CD14-positive monocyte (primary cell): ENCODE measurements around the gene SLC9A9. TPM values are rescaled to one million over a fixed set of nuclear protein-coding genes. Genes with fewer than 3 reads are reported as not detected.

ENCODE experiments used
- DNase-seq, 3 donors: peaks; one replicate each; pipeline ENCODE4 v3.0.0-alpha.2; 2011 to 2022
- H2AFZ ChIP-seq: 2 replicates; pipeline ENCODE4 v1.6.0; 2012; ENCODE audit warnings: mild to moderate bottlenecking, low read depth, low read length, inconsistent platforms; ENCODE audit not compliant: insufficient read depth, poor library complexity, severe bottlenecking
- H3K27ac ChIP-seq, 2 donors: 1 replicate in 1 of 2; 2 replicates in 1 of 2; pipeline ENCODE4 v1.5.1; 2012 to 2013; ENCODE audit warnings: low read length in 2 of 2, control low read depth in 1 of 2, inconsistent platforms in 1 of 2, low read depth in 1 of 2, mild to moderate bottlenecking in 1 of 2
- H3K27me3 ChIP-seq, 2 donors: one replicate each; pipeline versions ENCODE4 v1.6.0 to v1.6.1; 2011 to 2013; ENCODE audit warnings: low read length in 2 of 2; ENCODE audit not compliant: control insufficient read depth in 2 of 2, insufficient read depth in 2 of 2
- H3K36me3 ChIP-seq, 2 donors: replicated peaks in 1 of 2; 1 replicate in 1 of 2; 2 replicates in 1 of 2; pipeline versions ENCODE4 v1.5.1 to v1.6.1; 2012 to 2013; ENCODE audit warnings: low read length in 2 of 2, control low read depth in 1 of 2, inconsistent platforms in 1 of 2, mild to moderate bottlenecking in 1 of 2; ENCODE audit not compliant: insufficient read depth in 2 of 2, control insufficient read depth in 1 of 2
- H3K4me1 ChIP-seq, 2 donors: 1 replicate in 1 of 2; 2 replicates in 1 of 2; pipeline versions ENCODE4 v1.5.1 to v1.6.1; 2012 to 2013; ENCODE audit warnings: low read length in 2 of 2, control low read depth in 1 of 2, inconsistent platforms in 1 of 2, mild to moderate bottlenecking in 1 of 2, moderate library complexity in 1 of 2; ENCODE audit not compliant: insufficient read depth in 2 of 2, control insufficient read depth in 1 of 2
- H3K4me2 ChIP-seq: replicated peaks from 2 replicates; pipeline ENCODE3; 2012; ENCODE audit warnings: low read length, moderate library complexity, mild to moderate bottlenecking; ENCODE audit not compliant: poor library complexity, severe bottlenecking; ENCODE audit errors: extremely low read depth
- H3K4me3 ChIP-seq, 3 experiments: fragments of 200-600 bp in 1 of 3; sonication (generic) in 1 of 3; replicated peaks in 1 of 3; 1 replicate in 2 of 3; 2 replicates in 1 of 3; pipeline ENCODE4 v1.5.1; 2011 to 2013; ENCODE audit warnings: low read length in 3 of 3, mild to moderate bottlenecking in 3 of 3, control low read depth in 2 of 3, low read depth in 2 of 3, inconsistent platforms in 1 of 3, moderate library complexity in 1 of 3
- H3K79me2 ChIP-seq: 2 replicates; pipeline ENCODE4 v1.6.0; 2012; ENCODE audit warnings: mild to moderate bottlenecking, control low read depth, inconsistent platforms, low read length, moderate library complexity; ENCODE audit not compliant: insufficient read depth
- H3K9ac ChIP-seq: 2 replicates; pipeline ENCODE4 v1.6.0; 2017; ENCODE audit warnings: low read length, mild to moderate bottlenecking; ENCODE audit not compliant: insufficient read depth, poor library complexity, severe bottlenecking
- H3K9me3 ChIP-seq, 2 donors: replicated peaks in 1 of 2; 1 replicate in 1 of 2; 2 replicates in 1 of 2; pipeline versions ENCODE4 v1.5.1 to v1.6.1; 2012 to 2013; ENCODE audit warnings: low read length in 2 of 2, control low read depth in 1 of 2; ENCODE audit not compliant: control insufficient read depth in 1 of 2, insufficient read depth in 1 of 2
- H4K20me1 ChIP-seq: 2 replicates; pipeline ENCODE4 v1.6.0; 2012; ENCODE audit warnings: mild to moderate bottlenecking, low read length, control low read depth, moderate library complexity; ENCODE audit not compliant: insufficient read depth
- H3K27ac Mint-ChIP-seq, 7 donors: one replicate each; pipeline ENCODE4 v1.8.0; 2020; ENCODE audit warnings: mild to moderate bottlenecking in 7 of 7, mixed read lengths in 7 of 7, moderate library complexity in 6 of 7, inconsistent platforms in 2 of 7
- H3K27me3 Mint-ChIP-seq, 3 donors: one replicate each; pipeline ENCODE4 v1.8.0; 2021 to 2022; ENCODE audit warnings: low read depth in 3 of 3, mild to moderate bottlenecking in 3 of 3, mixed read lengths in 3 of 3, moderate library complexity in 3 of 3, inconsistent platforms in 1 of 3
- H3K36me3 Mint-ChIP-seq, 2 donors: one replicate each; pipeline ENCODE4 v1.8.0; 2020; ENCODE audit warnings: mixed read lengths in 2 of 2, inconsistent platforms in 1 of 2, mild to moderate bottlenecking in 1 of 2
- H3K4me1 Mint-ChIP-seq: one replicate; pipeline ENCODE4 v1.8.0; 2020; ENCODE audit warnings: mild to moderate bottlenecking, mixed read lengths
- H3K4me3 Mint-ChIP-seq, 2 donors: one replicate each; pipeline ENCODE4 v1.8.0; 2020; ENCODE audit warnings: mild to moderate bottlenecking in 2 of 2, mixed read lengths in 2 of 2, moderate library complexity in 1 of 2
- H3K9me3 Mint-ChIP-seq, 7 donors: one replicate each; pipeline ENCODE4 v1.8.0; 2020 to 2022; ENCODE audit warnings: mixed read lengths in 7 of 7, mild to moderate bottlenecking in 6 of 7, moderate library complexity in 6 of 7, inconsistent platforms in 2 of 7
- WGBS: methylation state at CpG from one replicate; pipeline ENCODE4 v1.1.5; 2013; ENCODE audit warnings: missing lambda C conversion rate; ENCODE audit not compliant: insufficient coverage; 5-methylcytosine and 5-hydroxymethylcytosine counted together
- intact Hi-C, 2 donors: fragments of 100-400 bp; cut with micrococcal nuclease; formaldehyde crosslinking; loops; one replicate each; pipeline versions ENCODE4 v1.15.0 to v1.15.1; 2023
- polyA plus RNA-seq, 3 donors: library from polyadenylated mRNA; depleted of rRNA in 1 of 3; unstranded in 2 of 3; stranded (reverse) in 1 of 3; fragments of 300-500 nt in 2 of 3; fragments of >200 nt in 1 of 3; fragmentation: Illumina TruSeq in 2 of 3; gene quantifications; 1 replicate in 2 of 3; 2 replicates in 1 of 3; pipeline ENCODE4 v1.2.3, GENCODE V29; 2012 to 2021
- TF ChIP-seq, protein P1 (sequence below): fragments of 200-600 bp; IDR thresholded peaks from one replicate; pipeline ENCODE4 v1.8.0; 2022; ENCODE audit warnings: antibody characterized with exemption, mild to moderate bottlenecking

SLC9A9 gene
- polyA plus RNA-seq, 3 donors = 14.1 to 32.8 (median 27.0) TPM

DNA sequence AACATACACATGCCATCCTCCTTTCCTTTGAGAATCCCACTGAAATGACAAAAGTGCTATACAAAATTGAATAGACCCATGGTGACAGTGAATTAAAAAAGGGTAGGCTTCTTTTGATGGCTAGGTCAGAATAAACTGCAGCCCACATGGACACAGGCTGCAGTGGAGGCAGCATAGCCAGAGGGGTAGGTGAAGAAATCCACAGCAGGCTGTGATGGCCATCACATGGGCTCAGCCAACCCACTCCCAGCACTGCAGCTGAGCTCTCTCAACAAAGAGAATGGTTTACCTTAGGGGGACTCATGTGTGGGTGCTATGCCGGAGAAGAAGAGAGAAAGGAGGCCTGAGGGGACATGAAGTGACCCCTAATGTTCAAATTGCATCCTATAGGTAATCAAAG is 397.6 kb downstream of the SLC9A9 start:
- H3K27me3 Mint-ChIP-seq = peaks cover 0 to 2% (median 0%) of the 10 kb centered on the region in 3 donors
- WGBS = no CpG with 5 or more reads among the region's 1 CpG
- H2AFZ ChIP-seq = no peak overlapping the region
- H3K4me3 ChIP-seq = no peak overlapping the region
- peaks cover 15 to 20% of the 10 kb centered on the region in 2 donors for H3K36me3 Mint-ChIP-seq
- peak overlapping the region in 6 of 7 donors; percentile 1 to 70 (median 53) for H3K27ac Mint-ChIP-seq
- H3K27me3 ChIP-seq = no peaks in the 10 kb centered on the region
- no peak overlapping the region for H3K4me2 ChIP-seq
- peaks cover 2 to 3% of the 10 kb centered on the region in 2 donors for H3K4me1 ChIP-seq
- no peaks in the 10 kb centered on the region for H4K20me1 ChIP-seq
- intact Hi-C loops = no loop called here
- TF ChIP-seq, protein P1, sequence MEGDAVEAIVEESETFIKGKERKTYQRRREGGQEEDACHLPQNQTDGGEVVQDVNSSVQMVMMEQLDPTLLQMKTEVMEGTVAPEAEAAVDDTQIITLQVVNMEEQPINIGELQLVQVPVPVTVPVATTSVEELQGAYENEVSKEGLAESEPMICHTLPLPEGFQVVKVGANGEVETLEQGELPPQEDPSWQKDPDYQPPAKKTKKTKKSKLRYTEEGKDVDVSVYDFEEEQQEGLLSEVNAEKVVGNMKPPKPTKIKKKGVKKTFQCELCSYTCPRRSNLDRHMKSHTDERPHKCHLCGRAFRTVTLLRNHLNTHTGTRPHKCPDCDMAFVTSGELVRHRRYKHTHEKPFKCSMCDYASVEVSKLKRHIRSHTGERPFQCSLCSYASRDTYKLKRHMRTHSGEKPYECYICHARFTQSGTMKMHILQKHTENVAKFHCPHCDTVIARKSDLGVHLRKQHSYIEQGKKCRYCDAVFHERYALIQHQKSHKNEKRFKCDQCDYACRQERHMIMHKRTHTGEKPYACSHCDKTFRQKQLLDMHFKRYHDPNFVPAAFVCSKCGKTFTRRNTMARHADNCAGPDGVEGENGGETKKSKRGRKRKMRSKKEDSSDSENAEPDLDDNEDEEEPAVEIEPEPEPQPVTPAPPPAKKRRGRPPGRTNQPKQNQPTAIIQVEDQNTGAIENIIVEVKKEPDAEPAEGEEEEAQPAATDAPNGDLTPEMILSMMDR = no peak
- no peaks in the 10 kb centered on the region for H3K79me2 ChIP-seq
- H3K36me3 ChIP-seq = peaks cover 0 to 6% of the 10 kb centered on the region in 2 donors
- DNase-seq = no peak
- no peaks in the 10 kb centered on the region for H3K9me3 ChIP-seq
- peak overlapping the region in 1 of 2 donors; percentile 13 for H3K4me3 Mint-ChIP-seq
- H3K9ac ChIP-seq = no peak overlapping the region
- no peak overlapping the region for H3K27ac ChIP-seq
- peaks cover 0 to 6% (median 1%) of the 10 kb centered on the region in 7 donors for H3K9me3 Mint-ChIP-seq
- H3K4me1 Mint-ChIP-seq = peaks cover 14% of the 10 kb centered on the region

DNA sequence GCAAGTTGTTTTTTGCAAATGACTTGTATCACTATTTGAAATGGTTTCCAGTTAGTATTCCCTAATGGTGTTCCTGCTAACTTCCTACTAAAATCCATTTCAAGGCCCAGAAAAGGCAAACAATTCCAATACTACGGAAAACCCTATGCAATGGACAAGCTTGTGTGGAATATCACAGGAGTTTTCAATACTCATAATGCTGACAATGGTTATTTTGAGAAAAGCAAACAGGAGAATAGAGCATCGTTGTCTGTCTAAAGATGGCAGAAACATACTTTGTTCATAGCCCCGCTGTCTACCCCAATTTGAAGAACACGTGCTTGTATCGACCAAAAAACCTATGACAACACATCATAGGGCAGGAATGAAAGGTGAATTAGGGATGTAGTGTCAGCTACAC is 400.8 kb downstream of the SLC9A9 start:
- TF ChIP-seq, protein P1 = no peak
- Mint-ChIP-seq H3K27me3 (peaks cover 0 to 2% (median 0%) of the 10 kb centered on the region in 3 donors), H3K9me3 (no peaks in the 10 kb centered on the region), H3K36me3 (peaks cover 17 to 19% of the 10 kb centered on the region in 2 donors), H3K4me1 (peaks cover 44% of the 10 kb centered on the region), H3K27ac (peak overlapping the region in 1 of 7 donors; percentile 9), H3K4me3 (no peak overlapping the region)
- no peak overlapping the region for H2AFZ ChIP-seq
- H3K79me2 ChIP-seq = no peaks in the 10 kb centered on the region
- DNase-seq = no peak
- no peak overlapping the region for H3K4me3 ChIP-seq
- no peaks in the 10 kb centered on the region for H3K27me3 ChIP-seq
- WGBS = no CpG with 5 or more reads among the region's 5 CpGs
- intact Hi-C loops = loop anchor here in 1 of 2 donors (10.0 kb wide), 1 partner anchor 323 kb away; no protein-coding TSS in a partner anchor
- H3K9me3 ChIP-seq = no peaks in the 10 kb centered on the region
- peaks cover 0 to 6% of the 10 kb centered on the region in 2 donors for H3K36me3 ChIP-seq
- H3K4me2 ChIP-seq = no peak overlapping the region
- peaks cover 26 to 29% of the 10 kb centered on the region in 2 donors for H3K4me1 ChIP-seq
- H3K27ac ChIP-seq = no peak overlapping the region
- no peak overlapping the region for H3K9ac ChIP-seq
- H4K20me1 ChIP-seq = no peaks in the 10 kb centered on the region
